ENCODE measurements around the gene E2F2.

- TF ChIP-seq CTCF (IDR thresholded peaks at IDR 0.05; ENCODE audit: low read depth, low read length): no peak
- no peak for TF ChIP-seq POLR2A (IDR thresholded peaks at IDR 0.05; ENCODE audit: extremely low read depth, insufficient read length)
- TF ChIP-seq MAX (IDR thresholded peaks at IDR 0.05; ENCODE audit: low read depth, low read length): no peak
- no peak for TF ChIP-seq MYC (IDR thresholded peaks at IDR 0.05; ENCODE audit: low read depth, low read length)
Measured at GRCh38 chr1:23578311-23578996, 47.4 kb upstream of the E2F2 start.
